Activated CD4-positive, alpha-beta T cell treated with anti-CD3 and anti-CD28 coated beads, Interleukin-2, amount 50 U/mL, for 48 hours (primary cell): ENCODE results near the gene NR6A1.
"Not testable (repeated sequence)": the region's sequence is repeated elsewhere in the genome, so short reads cannot be mapped to it uniquely, and the experiment has no call there.

Experiments
- DNase-seq, 2 experiments: peaks; one replicate each; pipeline ENCODE4 v3.0.0-alpha.2; 2020

Gene NR6A1

DNA sequence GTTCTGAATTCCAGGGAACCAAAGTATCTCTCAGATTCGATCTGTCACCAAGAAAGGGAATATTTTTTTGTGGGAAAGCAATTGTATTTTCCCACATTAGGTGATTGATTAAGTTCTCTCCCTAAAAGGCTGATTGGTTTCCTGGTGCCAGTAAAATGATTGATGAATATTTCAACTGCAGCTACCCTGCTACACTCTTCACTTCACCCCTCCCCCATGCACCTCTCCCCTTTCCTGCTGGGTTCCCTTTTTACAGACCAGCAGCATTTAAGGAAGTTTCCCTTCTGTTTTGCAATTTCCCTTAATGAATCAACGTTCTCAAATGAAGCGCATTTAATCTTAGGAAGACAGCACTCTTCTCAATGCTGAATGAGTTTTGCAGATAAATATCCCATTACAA lies 13.1 kb downstream of the NR6A1 start:
- no peak for DNase-seq

DNA sequence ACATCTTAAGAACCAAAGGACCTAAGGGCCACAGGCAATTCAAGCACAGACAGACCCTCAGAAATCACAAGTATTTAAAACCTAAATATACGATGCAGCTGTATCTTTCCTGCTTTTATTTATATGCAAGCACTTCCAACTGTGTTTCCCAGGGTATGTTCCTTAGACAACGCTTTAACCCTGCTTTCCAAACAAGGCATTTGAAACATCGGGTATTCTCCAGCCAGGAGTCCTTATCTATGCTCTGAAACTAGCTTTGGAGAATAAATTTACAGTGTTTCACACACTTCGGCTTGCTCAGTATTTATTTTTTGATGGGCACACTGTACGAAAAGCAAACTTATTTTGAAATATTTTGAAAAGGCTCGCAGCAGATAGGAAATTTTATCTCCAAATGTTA lies 13.5 kb downstream of the NR6A1 start:
- DNase-seq = no peak

DNA sequence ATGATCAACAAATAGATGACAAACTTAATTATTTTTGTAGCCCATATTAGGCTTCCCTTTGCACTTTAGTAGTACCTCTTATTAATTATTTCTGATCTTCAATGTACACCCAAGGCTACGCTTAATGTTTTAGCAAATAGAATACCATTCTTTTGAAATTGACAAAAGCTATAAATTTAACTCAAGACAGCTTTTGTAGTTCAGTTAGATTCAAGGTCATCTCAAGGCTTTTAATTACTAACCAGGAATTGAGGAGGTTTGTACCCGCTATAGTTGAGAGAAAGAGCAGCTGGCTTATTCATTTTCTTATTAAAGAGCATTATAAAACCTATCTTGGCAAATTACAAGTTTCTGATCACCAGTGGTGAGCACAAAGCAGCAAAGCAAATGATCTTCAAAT lies 15.1 kb downstream of the NR6A1 start:
- DNase-seq = no peak

DNA sequence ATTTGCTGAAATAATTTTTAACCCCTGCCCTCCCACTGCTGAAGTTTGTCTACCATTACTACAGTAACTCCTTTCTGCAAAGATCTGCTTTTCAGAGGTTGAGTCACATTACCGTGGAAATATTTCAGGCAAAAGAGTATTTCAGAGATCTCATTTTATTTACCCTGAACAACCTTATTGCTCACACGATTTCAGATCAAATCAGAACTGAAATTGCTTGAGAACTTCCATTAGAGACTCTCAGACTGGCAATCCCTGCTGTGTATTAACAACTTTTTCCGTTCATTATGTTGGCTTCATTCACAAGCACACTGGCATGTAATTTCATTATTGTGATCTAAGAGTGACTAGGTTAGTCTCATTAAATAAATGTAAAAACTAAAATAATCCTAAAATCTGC lies 16.1 kb downstream of the NR6A1 start:
- DNase-seq = no peak

DNA sequence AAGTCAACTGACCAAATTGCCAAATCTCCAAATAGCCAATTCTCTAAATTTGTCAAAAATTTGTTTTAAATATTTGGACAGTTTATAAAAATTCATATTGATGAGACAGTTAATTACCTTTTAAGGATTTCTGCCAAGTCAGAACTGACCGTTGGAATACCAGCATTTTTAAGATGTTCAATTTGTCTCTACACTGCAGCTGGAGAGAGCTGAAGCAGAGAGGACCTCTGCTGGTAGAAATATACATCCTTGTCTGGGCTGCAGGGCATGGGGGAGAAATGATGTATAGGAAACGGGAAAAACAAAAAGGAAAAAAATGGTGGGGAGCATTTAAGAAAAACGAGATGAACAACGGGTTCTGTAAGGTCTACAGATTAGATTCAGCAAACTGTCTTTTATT lies 16.8 kb downstream of the NR6A1 start:
- no peak for DNase-seq

DNA sequence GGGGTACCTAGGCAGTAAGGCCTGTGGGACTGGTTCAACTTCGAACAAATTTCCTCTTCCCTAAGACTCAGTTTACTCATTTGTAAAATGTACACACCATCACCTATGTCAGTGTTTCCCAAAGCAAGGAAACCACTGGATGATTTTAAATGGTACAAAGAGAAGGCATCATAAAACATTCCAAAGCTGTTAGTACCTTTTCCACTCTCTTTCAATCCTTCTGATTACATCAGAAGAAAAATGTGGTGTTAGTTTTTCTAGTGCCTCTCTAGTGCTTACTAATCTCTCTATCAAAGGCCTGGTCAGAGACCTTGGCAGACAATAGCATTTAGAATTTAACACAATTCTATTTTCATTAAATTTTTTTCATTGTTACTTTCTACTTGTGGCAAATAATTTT lies 18.1 kb downstream of the NR6A1 start:
- no peak for DNase-seq

DNA sequence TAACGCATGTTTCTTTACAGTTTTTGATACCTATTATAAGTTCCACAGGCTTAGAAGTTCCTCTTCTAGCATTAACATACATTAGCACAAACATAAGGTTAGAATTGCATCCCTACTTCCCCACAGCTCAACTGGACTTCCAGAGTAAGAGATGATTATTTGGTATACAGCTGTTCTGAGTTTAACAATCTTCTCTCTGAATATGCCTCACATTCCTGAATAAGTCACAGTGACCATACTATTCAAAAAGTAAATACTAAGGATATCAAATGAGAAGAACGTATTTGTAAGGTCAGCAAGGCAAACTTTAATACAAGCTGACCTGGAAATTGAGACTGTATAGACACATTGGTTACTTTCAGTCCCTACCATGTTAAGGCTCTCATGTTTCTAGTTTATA lies 21.3 kb downstream of the NR6A1 start:
- no peak for DNase-seq

DNA sequence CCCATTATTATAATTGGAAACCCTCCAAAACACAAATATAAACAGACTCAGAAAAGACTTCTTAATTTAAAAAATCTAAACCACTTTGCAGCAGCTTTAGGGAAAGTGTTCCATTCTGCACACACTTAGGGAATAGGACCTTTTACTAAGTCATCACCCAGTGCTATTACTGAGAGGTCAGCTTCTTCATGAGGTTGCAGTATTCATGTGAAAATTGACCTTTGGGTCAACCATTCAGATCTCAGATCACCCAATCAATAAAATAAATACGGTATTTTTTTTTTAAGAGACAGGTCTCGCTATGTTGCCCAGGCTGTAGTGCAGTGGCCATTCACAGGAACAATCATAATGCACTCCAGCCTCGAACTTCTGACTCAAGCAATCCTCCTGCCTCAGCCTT lies 21.8 kb downstream of the NR6A1 start:
- no peak for DNase-seq

DNA sequence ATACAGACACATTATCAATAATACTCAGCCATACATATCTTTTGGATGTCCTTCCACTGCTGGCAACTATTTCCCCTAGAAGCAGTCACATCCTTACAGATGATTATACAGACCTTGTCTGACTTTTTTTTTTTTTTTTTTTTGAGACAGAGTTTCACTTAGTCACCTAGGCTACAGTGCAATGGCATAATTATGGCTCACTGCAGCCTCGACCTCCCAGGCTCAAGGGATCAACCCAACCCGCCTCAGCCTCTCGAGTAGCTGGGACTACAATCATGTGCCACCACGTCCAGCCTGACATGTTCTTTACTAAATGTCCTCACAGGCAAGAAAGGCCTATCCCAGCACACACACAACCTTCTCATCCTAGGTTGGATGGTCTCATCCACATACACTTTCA lies 24.0 kb downstream of the NR6A1 start:
- no peak for DNase-seq

DNA sequence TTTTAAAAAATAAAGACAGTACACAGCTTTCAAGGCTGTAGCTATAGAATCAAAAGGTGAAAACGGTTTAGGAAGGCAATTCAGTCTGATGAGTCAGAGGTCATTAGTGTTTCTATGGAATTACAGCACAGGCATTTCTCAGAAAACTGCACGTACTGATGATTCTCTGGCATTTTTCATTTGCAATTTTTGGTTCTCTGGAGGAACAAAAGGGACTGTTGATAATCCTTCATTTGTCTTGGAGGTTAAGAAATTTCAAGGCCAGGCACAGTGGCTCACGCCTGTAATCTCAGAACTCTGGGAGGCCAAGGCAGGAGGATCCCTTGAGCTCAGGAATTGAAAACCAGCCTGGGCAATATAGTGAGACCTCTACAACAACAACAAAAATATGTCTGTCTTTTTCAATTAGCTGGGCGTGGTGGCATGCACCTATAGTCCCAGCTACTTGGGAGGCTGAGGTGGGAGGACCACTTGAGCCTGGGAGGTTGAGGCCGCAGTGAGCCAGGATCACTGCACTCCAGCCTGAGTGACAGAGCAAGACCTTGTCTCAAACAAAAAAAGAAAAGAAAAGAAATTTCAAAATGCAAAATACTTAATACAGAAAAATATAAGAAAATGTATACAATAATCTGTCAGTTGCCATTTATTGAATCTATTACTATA lies 27.3 kb downstream of the NR6A1 start:
- no peak for DNase-seq

DNA sequence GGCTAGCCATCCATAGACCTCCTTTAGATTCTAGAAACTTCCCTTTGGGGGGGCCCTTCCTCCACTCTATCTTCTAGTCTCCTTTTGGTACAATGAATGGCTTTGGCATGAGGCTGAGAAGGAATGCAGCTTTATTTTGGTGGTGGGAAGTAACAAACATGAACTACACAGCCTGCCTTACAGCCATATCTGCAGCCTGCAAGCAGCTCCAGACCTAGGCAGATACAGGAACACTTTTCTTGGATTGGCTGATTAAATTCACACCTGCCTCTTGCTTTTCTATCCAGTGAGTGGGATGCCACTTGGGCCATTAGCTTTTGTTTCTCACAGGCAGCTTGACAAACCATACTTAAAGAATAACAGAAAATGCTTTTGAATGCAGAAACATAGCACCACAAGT lies 28.2 kb downstream of the NR6A1 start:
- no peak for DNase-seq

DNA sequence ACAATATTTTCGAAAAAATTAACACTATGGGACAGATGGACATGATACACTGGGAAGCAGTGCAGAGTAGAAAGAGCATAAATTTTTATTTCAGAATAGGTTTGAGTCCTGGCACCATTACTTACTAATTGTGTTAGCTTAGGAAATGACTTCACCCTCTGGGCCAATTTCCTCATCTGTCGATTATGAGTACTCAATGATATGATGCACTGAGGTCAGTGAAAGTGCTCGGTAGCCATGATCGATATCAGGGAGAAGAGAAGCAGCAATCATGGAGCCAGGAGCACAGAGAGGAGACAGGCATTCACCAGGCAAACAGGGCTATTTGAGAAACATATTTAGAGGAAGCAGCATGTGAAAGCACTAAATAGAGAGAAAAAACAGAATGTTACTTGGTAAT lies 29.4 kb downstream of the NR6A1 start:
- DNase-seq = no peak

DNA sequence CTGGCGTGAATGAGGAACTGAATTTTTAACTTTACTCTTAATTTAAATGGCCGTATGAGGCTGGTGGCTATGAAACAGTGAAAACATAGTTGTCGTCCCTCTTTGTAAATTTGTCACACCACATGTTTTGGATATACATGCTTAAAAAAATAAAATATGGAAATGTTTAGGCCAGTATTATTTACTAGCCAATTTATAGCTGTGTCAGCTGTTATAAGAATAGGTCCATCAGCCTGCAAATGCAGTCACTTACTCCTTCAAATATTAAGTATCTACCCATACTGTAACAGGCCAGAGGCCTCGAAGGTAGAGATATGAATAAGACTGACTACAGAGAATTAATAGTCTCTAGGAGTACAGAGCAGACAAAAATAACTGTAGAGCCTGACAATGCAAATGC lies 30.0 kb downstream of the NR6A1 start:
- no peak for DNase-seq

DNA sequence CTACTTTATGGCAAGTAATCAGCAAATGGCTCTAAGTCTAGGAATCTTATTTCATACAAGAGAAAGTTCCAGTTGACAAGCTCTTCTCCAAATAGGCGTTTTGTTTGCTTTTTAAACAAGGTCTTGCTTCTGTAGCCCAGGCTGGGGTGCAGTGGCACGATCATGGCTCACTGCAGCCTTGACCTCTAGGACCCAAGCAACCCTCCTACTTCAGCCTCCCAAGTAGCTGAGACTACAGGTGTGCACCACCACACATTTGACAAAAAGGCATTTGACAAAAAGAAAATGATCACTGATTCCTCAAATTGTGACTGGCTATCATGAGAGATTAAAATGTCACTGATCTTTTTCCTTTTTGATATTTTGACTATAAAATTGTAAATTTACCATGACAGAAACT lies 31.8 kb downstream of the NR6A1 start:
- DNase-seq = no peak

DNA sequence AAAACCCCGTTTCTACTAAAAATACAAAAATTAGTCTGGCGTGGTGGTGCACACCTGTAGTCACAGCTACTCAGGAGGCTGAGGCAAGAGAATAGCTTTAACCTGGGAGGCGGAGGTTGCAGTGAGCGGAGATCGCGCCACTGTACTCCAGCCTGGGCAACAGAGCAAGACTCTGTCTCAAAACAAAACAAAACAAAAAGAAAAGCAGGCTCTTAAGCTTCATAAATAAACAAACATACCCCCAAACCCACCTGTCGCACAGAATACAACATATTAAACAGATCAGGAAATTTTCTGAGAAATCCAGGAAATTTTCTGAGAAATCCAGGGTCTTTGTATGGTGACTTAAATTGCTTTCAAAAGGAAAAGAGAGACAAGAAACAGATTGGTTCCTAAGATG lies 33.0 kb downstream of the NR6A1 start:
- not testable (repeated sequence) for DNase-seq

DNA sequence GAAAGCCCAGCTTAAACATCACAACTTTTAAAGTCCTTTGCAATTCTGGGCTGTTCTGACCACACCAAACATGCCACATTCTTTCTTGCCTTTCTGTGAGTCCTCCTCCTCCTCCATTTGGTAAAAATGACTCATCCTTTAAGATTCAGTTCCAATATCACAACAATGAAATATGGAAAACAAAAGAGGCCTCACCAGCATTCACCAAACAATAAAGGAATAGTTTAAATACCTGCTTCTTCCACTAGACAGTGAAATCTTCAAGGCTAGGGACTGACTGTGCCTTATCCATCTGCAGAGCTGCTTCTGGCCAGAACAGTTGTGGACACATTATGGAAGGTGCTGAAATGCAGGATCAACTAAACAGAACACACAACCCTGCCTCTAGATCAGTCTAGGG lies 36.0 kb downstream of the NR6A1 start:
- DNase-seq = no peak

DNA sequence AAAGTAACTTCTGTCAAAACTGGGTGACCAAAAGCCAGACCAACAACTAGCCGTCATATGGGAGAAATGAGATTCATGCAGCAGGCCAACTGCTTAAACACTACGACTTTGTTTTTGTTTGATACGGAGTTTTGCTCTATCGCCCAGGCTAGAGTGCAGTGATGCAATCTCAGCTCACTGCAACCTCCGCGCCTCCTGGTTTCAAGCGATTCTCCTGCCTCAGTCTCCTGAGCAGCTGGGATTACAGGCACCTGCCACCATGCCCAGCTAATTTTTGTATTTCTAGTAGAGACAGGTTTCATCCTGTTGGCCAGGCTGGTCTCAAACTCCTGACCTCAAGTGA lies 36.4 kb downstream of the NR6A1 start:
- DNase-seq = not testable (repeated sequence)

DNA sequence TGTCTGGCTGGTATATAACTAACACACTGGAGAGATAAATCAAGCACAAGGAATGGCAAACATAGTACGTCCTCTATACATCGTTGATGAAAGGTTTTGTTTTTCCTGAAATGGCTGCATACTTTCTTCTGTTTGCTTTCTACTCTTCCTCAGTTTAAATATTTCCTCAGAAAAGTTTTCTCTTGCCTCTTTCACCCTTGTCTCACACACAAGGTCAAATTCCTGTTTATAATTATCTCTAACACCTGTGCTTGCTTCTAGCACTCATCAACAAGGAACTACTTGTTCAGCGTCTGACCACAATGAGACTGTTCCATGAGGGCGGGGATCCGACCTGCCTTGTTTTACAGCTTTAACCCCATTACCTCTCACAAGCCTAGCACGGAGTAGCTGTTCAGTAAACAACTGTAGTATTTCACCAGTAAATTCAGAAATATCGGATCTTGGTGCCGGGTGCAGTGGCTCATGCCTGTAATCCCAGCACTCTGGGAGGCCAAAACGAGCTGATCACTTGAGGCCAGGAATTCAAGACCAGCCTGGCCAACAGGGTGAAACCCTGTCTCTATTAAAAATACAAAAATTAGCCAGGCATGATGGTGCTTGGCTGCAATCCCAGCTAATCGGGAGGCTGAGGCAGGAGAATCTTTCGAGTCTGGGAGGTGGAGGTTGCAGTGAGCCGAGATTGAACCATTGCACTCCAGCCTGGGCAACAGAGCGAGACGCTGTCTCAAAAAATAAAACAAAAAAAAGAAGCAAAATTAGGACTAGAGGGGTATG lies 37.0 kb downstream of the NR6A1 start:
- DNase-seq = no peak

DNA sequence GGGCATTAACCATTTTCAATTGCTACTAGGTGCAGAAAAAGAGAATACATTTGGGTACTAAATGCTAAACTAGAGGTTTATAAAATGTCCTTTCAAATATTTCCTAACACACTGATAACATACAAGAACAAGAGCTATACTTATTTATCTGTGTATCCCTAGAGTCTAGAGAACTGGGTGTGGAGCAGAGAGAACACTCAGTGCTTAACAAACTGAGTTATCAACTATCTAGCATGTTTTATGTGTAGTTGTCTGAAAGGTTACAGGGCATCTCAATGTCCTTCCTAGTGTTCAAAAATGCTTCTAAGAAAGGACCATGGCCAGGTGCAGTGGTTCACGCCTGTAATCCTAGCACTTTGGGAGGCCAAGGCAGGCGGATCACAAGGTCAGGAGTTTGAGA lies 40.3 kb downstream of the NR6A1 start:
- no peak for DNase-seq

DNA sequence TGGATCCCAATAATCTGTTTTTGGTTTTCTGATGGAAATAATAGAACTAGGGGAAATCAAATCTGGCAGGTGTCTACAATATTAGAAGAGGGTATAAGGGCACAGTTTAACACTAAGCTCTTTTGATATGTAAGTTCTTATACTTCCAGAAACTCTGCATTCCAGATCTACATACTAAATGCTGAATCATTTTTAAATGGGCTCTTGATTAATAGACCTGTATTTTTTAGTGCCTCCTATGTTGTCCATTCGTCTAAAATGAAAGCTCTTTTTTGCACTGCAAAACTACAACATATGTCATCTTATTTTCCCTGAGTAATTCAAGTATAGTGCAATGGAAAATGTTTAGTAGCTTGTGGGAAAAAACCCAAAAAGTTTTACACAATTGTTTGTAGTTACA lies 44.2 kb downstream of the NR6A1 start:
- DNase-seq = no peak

DNA sequence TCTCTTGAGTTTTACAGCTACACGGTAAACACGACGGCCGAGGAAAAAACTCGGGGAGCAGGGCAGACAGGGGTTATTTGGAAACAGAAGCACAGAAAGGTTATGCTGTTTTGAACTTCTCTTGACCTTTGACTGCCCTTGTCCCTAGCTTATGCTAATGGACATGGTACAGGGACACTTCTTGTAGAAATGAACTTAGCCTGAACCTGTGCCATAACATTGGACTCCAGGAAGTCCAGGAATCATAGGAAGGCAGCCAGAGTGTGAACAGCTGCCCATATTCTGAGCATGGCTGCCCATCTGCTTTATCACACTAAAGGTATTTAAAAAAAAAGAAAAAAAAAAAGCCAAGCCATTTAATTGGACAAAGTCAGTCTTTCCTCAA lies 46.1 kb downstream of the NR6A1 start:
- no peak for DNase-seq

DNA sequence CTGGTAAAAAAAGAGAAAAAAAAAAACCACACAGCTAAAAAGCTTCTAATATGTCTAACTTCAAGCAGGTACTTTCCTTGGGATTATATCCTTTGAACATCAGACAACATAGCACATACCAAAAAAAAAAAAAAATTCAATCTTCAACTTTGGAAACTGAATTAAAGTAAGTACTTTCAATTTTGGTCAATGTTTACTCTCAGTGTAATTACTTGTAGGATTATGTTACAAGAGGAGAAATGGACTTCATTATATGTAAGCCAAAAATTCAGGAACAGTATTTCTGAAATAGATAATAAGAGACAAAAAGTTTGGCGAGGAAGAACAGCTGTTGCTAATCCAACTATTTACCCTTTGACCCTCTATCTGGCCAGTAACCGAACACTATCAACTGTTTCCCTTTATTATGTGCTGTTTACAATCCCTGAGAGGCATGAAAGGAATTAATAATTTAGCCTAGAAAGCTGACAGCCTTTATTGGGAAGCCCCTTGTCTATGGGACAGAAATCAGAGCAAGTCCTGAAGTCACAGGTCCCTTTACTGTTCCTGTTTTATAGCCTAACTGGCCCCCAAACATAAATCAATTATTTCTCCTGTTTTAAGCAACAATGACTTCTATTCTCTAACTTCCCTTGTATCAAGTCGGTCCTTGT lies 46.6 kb downstream of the NR6A1 start:
- no peak for DNase-seq

DNA sequence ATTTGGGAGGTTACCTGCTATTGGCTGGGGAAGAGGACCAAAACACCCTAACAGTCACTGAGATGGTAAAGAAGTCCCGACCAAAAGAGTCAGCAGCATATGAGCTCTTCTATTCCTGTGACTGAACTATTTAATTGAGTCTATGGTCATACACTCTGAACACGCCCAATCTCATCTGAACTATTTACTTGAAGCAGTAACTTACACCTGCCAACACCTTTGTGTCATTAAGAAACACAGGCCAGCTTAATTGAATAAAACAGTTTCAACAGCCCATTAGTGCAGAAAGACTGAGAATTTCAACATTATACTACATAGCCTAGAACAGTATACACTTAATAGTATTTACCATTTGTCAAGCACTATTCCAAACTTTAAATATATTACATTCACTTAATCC lies 47.8 kb downstream of the NR6A1 start:
- DNase-seq = no peak

DNA sequence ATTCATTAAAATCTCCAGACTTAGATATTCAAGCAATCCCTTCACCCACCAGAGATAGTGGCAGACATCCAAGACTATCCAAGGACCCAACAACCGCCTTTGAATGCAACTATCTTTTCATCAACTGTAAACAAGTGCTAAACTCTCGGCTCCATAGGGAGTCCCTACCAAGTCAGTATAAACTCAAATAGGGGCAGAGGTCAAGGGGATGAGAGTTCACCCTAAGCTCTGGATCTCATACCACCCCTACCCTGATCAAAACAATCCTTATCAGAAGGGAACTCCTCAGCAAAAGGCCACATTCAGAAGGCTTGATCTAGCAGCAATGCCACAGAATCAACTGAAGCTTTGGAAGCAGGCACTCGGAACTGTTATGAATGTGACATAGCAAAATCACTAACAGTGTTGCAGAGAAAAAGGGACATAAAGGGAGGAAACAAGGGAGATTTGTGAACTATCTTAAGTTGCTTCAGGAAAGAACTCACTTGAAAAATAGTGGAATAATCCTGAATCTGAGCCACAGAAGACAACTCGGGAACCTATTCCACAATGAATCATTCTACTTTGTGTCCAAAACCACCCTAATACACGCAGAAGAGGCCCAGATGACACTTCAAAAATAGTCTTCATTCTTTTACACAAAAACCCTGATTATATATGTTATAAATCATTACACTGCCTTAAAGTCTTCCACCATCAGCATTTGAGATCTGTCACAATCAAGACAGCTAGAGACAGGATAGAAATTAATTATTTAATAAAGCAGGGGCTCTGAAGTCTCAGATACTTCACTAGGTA lies 49.8 kb downstream of the NR6A1 start:
- DNase-seq = no peak
